CD4-positive, alpha-beta T cell treated with Interferon alpha-2 for 1 hour (primary cell): ENCODE results near the gene GIPC3.

ENCODE experiments used
- DNase-seq, 2 donors: peaks; one replicate each; pipeline ENCODE4 v3.0.0-alpha.2; 2020 to 2022

GIPC3 gene

DNA sequence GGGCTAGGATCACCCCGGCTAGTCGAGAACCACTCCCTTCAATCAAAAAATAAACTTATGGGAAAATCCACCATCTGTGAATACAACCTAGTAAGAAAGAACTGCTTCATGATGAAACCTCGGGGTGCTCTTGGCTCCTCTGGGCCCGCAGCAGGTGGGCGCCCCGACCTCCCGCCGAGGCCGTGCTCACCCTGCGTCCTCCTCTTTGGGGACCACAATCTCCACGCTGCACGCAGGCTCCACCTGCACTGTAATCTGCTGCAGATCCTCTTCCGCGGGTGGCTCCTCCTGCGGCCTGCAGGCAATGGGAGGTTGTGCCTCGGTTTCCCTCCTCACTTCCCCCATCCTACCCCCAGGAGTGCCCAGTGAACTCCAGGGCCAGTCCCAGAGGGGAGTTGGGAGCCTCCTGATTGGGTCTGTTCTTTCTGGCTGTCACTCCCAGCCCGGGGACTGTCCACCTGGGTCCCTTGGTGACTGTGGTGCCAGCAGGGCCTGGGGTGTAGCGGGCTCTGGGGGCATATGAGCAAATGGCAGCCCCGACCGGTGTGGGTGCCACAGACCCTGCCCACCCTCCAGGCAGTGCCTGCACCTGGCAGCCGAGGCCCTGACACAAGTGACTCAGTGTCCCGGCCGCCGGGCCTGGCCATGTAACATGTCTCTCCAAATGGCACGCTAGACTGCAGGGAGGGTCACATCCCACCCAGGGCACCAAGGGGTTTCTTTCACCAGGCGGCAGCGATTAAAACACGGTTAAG, 56.4 kb downstream of the GIPC3 start:
- DNase-seq: no peak

GRCh38 chr19:3642296-3642695, 57.0 kb downstream of the GIPC3 start:
- DNase-seq: no peak
